Activated T-cell treated with anti-CD3 and anti-CD28 coated beads, Interleukin-2, amount 50 U/mL, for 72 hours (primary cell): Measurements from ENCODE around the gene EVL. TPM values are rescaled to one million over a fixed set of nuclear protein-coding genes. Genes with fewer than 3 reads are reported as not detected.

Experiments
- ATAC-seq, 2 donors: fragments of 150-1000 bp; cut with Tn5 transposase; replicated peaks in 1 of 2; 2 replicates each; pipeline ENCODE4 v1.10.0; 2021; ENCODE audit warnings: moderate library complexity in 2 of 2, mild to moderate bottlenecking in 1 of 2
- DNase-seq, 2 donors: peaks; one replicate each; pipeline ENCODE4 v3.0.0; 2021 to 2022; ENCODE audit warnings: mixed read lengths in 1 of 2
- H3K27ac Mint-ChIP-seq: one replicate; pipeline ENCODE4 v1.8.0; 2022; ENCODE audit warnings: mild to moderate bottlenecking, moderate library complexity, mixed read lengths
- H3K27me3 Mint-ChIP-seq: one replicate; pipeline ENCODE4 v1.8.0; 2022; ENCODE audit warnings: low read depth, mixed read lengths
- H3K36me3 Mint-ChIP-seq, 2 donors: one replicate each; pipeline ENCODE4 v1.8.0; 2022; ENCODE audit warnings: mixed read lengths in 2 of 2, mild to moderate bottlenecking in 1 of 2; ENCODE audit not compliant: insufficient read depth in 2 of 2
- H3K4me1 Mint-ChIP-seq: one replicate; pipeline ENCODE4 v1.8.0; 2022; ENCODE audit warnings: low read depth, mixed read lengths
- H3K4me3 Mint-ChIP-seq, 2 donors: one replicate each; pipeline ENCODE4 v1.8.0; 2022; ENCODE audit warnings: mild to moderate bottlenecking in 2 of 2, mixed read lengths in 2 of 2, moderate library complexity in 2 of 2
- H3K9me3 Mint-ChIP-seq, 2 donors: one replicate each; pipeline ENCODE4 v1.8.0; 2022; ENCODE audit warnings: mixed read lengths in 2 of 2
- total RNA-seq, 2 donors: library from RNA; stranded (reverse); gene quantifications; one replicate each; pipeline ENCODE4 v1.2.3, GENCODE V29; 2022

The EVL gene
- total RNA-seq, 2 donors from 2014 or later = 279 to 343 TPM

- H3K36me3 Mint-ChIP-seq = no peaks in the 10 kb centered on the region
- peak overlapping the region; percentile 81 for H3K27ac Mint-ChIP-seq
- peak; percentile 76 to 81 for ATAC-seq
- peak in 1 of 2 donors; percentile 33 for DNase-seq
- no peaks in the 10 kb centered on the region for H3K9me3 Mint-ChIP-seq
- H3K4me1 Mint-ChIP-seq = peaks cover 38% of the 10 kb centered on the region
- H3K27me3 Mint-ChIP-seq = no peaks in the 10 kb centered on the region
- H3K4me3 Mint-ChIP-seq = peak overlapping the region; percentile 43
Measured at GRCh38 chr14:100048786-100049185, 16.4 kb upstream of the EVL start.

GRCh38 chr14:100049220-100049619 is 16.0 kb upstream of the EVL start:
- peaks cover 39% of the 10 kb centered on the region for H3K4me1 Mint-ChIP-seq
- DNase-seq (no peak), ATAC-seq (peak; percentile 25 to 32)
- no peaks in the 10 kb centered on the region for H3K36me3 Mint-ChIP-seq
- peak overlapping the region; percentile 43 for H3K4me3 Mint-ChIP-seq
- peak overlapping the region; percentile 81 for H3K27ac Mint-ChIP-seq
- H3K27me3 Mint-ChIP-seq = no peaks in the 10 kb centered on the region
- no peaks in the 10 kb centered on the region for H3K9me3 Mint-ChIP-seq

- peaks cover 0 to 1% of the 10 kb centered on the region in 2 donors for H3K36me3 Mint-ChIP-seq
- H3K27ac Mint-ChIP-seq = peak overlapping the region; percentile 83
- H3K4me1 Mint-ChIP-seq = peaks cover 42% of the 10 kb centered on the region
- no peaks in the 10 kb centered on the region for H3K27me3 Mint-ChIP-seq
- DNase-seq (no peak), ATAC-seq (no peak)
- H3K9me3 Mint-ChIP-seq = no peaks in the 10 kb centered on the region
- no peak overlapping the region for H3K4me3 Mint-ChIP-seq
Measured at GRCh38 chr14:100051103-100051502, 14.1 kb upstream of the EVL start.

- Mint-ChIP-seq H3K27me3 (no peaks in the 10 kb centered on the region), H3K4me1 (peaks cover 47% of the 10 kb centered on the region), H3K27ac (peak overlapping the region; percentile 83), H3K4me3 (no peak overlapping the region), H3K36me3 (peaks cover 0 to 1% of the 10 kb centered on the region in 2 donors), H3K9me3 (no peaks in the 10 kb centered on the region)
- no peak for ATAC-seq
- no peak for DNase-seq
Measured at GRCh38 chr14:100051543-100051942, 13.7 kb upstream of the EVL start.

- Mint-ChIP-seq H3K27me3 (no peaks in the 10 kb centered on the region), H3K36me3 (peaks cover 0 to 1% of the 10 kb centered on the region in 2 donors), H3K4me1 (peaks cover 58% of the 10 kb centered on the region), H3K4me3 (no peak overlapping the region), H3K27ac (no peak overlapping the region), H3K9me3 (no peaks in the 10 kb centered on the region)
- no peak for ATAC-seq
- no peak for DNase-seq
Measured at GRCh38 chr14:100052819-100053218, 12.4 kb upstream of the EVL start.

GRCh38 chr14:100054316-100055075 is 10.7 kb upstream of the EVL start:
- ATAC-seq (no peak), DNase-seq (no peak)
- Mint-ChIP-seq H3K4me1 (peaks cover 62% of the 10 kb centered on the region), H3K27ac (no peak overlapping the region), H3K36me3 (peaks cover 0 to 1% of the 10 kb centered on the region in 2 donors), H3K4me3 (no peak overlapping the region), H3K9me3 (no peaks in the 10 kb centered on the region), H3K27me3 (no peaks in the 10 kb centered on the region)

GRCh38 chr14:100056431-100056830 is 8.8 kb upstream of the EVL start:
- DNase-seq (no peak), ATAC-seq (no peak)
- Mint-ChIP-seq H3K4me1 (peaks cover 72% of the 10 kb centered on the region), H3K9me3 (no peaks in the 10 kb centered on the region), H3K27ac (peak overlapping the region; percentile 90), H3K27me3 (no peaks in the 10 kb centered on the region), H3K36me3 (peaks cover 0 to 3% of the 10 kb centered on the region in 2 donors), H3K4me3 (no peak overlapping the region)

- DNase-seq = peak in 1 of 2 donors; percentile 26
- Mint-ChIP-seq H3K36me3 (peaks cover 0 to 3% of the 10 kb centered on the region in 2 donors), H3K27me3 (no peaks in the 10 kb centered on the region), H3K4me1 (peaks cover 80% of the 10 kb centered on the region), H3K9me3 (no peaks in the 10 kb centered on the region), H3K4me3 (peak overlapping the region; percentile 75 to 80), H3K27ac (peak overlapping the region; percentile 90)
- peak; percentile 55 to 58 for ATAC-seq
Measured at GRCh38 chr14:100056964-100057795, 8.0 kb upstream of the EVL start.

GRCh38 chr14:100058777-100059437 is 6.3 kb upstream of the EVL start:
- peaks cover 97% of the 10 kb centered on the region for H3K4me1 Mint-ChIP-seq
- H3K4me3 Mint-ChIP-seq = peak overlapping the region; percentile 80 to 81
- peaks cover 0 to 3% of the 10 kb centered on the region in 2 donors for H3K36me3 Mint-ChIP-seq
- H3K27ac Mint-ChIP-seq = peak overlapping the region; percentile 99
- H3K9me3 Mint-ChIP-seq = no peaks in the 10 kb centered on the region
- H3K27me3 Mint-ChIP-seq = no peaks in the 10 kb centered on the region
- DNase-seq = no peak
- peak; percentile 23 to 32 for ATAC-seq

- ATAC-seq (no peak), DNase-seq (no peak)
- Mint-ChIP-seq H3K36me3 (peaks cover 0 to 3% of the 10 kb centered on the region in 2 donors), H3K27ac (peak overlapping the region; percentile 99), H3K4me3 (peak overlapping the region; percentile 80 to 81), H3K4me1 (peaks cover 99% of the 10 kb centered on the region), H3K9me3 (no peaks in the 10 kb centered on the region), H3K27me3 (no peaks in the 10 kb centered on the region)
Measured at GRCh38 chr14:100059438-100059781, 5.8 kb upstream of the EVL start.

GRCh38 chr14:100060760-100061159 is 4.5 kb upstream of the EVL start:
- no peak for ATAC-seq
- peak overlapping the region; percentile 99 for H3K27ac Mint-ChIP-seq
- H3K4me1 Mint-ChIP-seq = peaks cover 95% of the 10 kb centered on the region
- DNase-seq = no peak
- H3K36me3 Mint-ChIP-seq = peaks cover 0 to 1% of the 10 kb centered on the region in 2 donors
- no peaks in the 10 kb centered on the region for H3K27me3 Mint-ChIP-seq
- no peaks in the 10 kb centered on the region for H3K9me3 Mint-ChIP-seq
- H3K4me3 Mint-ChIP-seq = peak overlapping the region; percentile 80 to 81

GRCh38 chr14:100062590-100062989 is 2.6 kb upstream of the EVL start:
- Mint-ChIP-seq H3K9me3 (no peaks in the 10 kb centered on the region), H3K4me3 (peak overlapping the region; percentile 81 to 90), H3K27ac (peak overlapping the region; percentile 85), H3K4me1 (peaks cover 87% of the 10 kb centered on the region), H3K36me3 (peaks cover 3 to 5% of the 10 kb centered on the region in 2 donors), H3K27me3 (no peaks in the 10 kb centered on the region)
- DNase-seq (peak; percentile 56 to 66), ATAC-seq (peak; percentile 35 to 51)
